Measurements from ENCODE around the gene MTCL3.
A peak's percentile ranks its signal among the peaks of the same experiment; 100 is the strongest.

Gene MTCL3

DNA sequence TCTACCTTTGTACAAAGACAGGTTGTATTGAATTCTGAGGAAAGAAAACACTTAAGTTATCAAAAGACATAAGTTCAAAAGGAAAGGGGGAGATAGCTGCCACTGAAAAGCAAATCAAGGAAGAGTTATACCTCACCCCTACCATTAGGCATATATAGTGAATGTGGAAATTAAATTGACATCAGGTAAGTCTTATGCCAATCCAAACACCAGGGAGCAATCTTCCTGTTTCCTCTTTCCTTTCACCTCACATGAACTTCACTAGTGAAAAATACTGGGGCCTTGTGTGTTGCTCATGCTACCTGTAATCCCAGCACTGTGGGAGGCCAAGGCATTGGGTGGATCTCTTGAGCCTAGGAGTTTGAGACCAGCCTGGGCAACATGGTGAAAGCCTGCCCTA, 47.0 kb upstream of the MTCL3 start:
- Histone ChIP-seq H3K9me3 (ENCODE audit: insufficient read depth, low read length, severe bottlenecking) (no peaks in the 10 kb centered on the region), H3K4me2 (ENCODE audit: insufficient read depth, low read length) (no peak overlapping the region), H3K36me3 (ENCODE audit: insufficient read depth, low read length) (no peaks in the 10 kb centered on the region), H3K9ac (ENCODE audit: low read depth, low read length) (no peak overlapping the region), H3K79me2 (ENCODE audit: insufficient read depth, low read length) (no peaks in the 10 kb centered on the region), H3K4me1 (ENCODE audit: insufficient read depth, low read length) (no peaks in the 10 kb centered on the region), H2AFZ (ENCODE audit: low read depth, low read length) (no peak overlapping the region), H3K27me3 (ENCODE audit: insufficient read depth, low read length, poor library complexity) (no peaks in the 10 kb centered on the region), H4K20me1 (ENCODE audit: insufficient read depth, low read length) (no peaks in the 10 kb centered on the region), H3K4me3 (ENCODE audit: low read depth in 1 of 2, low read length in 2 of 2) (no peak overlapping the region), H3K27ac (ENCODE audit: low read length) (no peak overlapping the region)
- no peak for ATAC-seq (ENCODE audit: insufficient read depth, low read depth)
- no peak for DNase-seq
- no peak for TF ChIP-seq EZH2 (IDR thresholded peaks at IDR 0.05; ENCODE audit: borderline replicate concordance, low read depth, low read length, severe bottlenecking)
- no peak for TF ChIP-seq CTCF (IDR thresholded peaks at IDR 0.05; ENCODE audit: borderline replicate concordance, extremely low read depth, low read length, poor library complexity, severe bottlenecking)

GRCh38 chr6:127564761-127565160, 45.6 kb upstream of the MTCL3 start:
- Histone ChIP-seq H2AFZ (ENCODE audit: low read depth, low read length) (no peak overlapping the region), H3K79me2 (ENCODE audit: insufficient read depth, low read length) (no peaks in the 10 kb centered on the region), H3K4me1 (ENCODE audit: insufficient read depth, low read length) (no peaks in the 10 kb centered on the region), H3K27ac (ENCODE audit: low read length) (no peak overlapping the region), H3K4me3 (ENCODE audit: low read depth in 1 of 2, low read length in 2 of 2) (no peak overlapping the region), H3K36me3 (ENCODE audit: insufficient read depth, low read length) (no peaks in the 10 kb centered on the region), H3K9me3 (ENCODE audit: insufficient read depth, low read length, severe bottlenecking) (no peaks in the 10 kb centered on the region), H3K27me3 (ENCODE audit: insufficient read depth, low read length, poor library complexity) (no peaks in the 10 kb centered on the region), H4K20me1 (ENCODE audit: insufficient read depth, low read length) (no peaks in the 10 kb centered on the region), H3K9ac (ENCODE audit: low read depth, low read length) (no peak overlapping the region), H3K4me2 (ENCODE audit: insufficient read depth, low read length) (no peak overlapping the region)
- no peak for TF ChIP-seq CTCF (IDR thresholded peaks at IDR 0.05; ENCODE audit: borderline replicate concordance, extremely low read depth, low read length, poor library complexity, severe bottlenecking)
- no peak for TF ChIP-seq EZH2 (IDR thresholded peaks at IDR 0.05; ENCODE audit: borderline replicate concordance, low read depth, low read length, severe bottlenecking)
- no peak for ATAC-seq (ENCODE audit: insufficient read depth, low read depth)
- DNase-seq = no peak

GRCh38 chr6:127561660-127562059, 42.5 kb upstream of the MTCL3 start:
- Histone ChIP-seq H3K4me1 (ENCODE audit: insufficient read depth, low read length) (no peaks in the 10 kb centered on the region), H4K20me1 (ENCODE audit: insufficient read depth, low read length) (no peaks in the 10 kb centered on the region), H3K27me3 (ENCODE audit: insufficient read depth, low read length, poor library complexity) (no peaks in the 10 kb centered on the region), H3K9me3 (ENCODE audit: insufficient read depth, low read length, severe bottlenecking) (no peaks in the 10 kb centered on the region), H3K4me3 (ENCODE audit: low read depth in 1 of 2, low read length in 2 of 2) (no peak overlapping the region), H3K79me2 (ENCODE audit: insufficient read depth, low read length) (no peaks in the 10 kb centered on the region), H3K4me2 (ENCODE audit: insufficient read depth, low read length) (no peak overlapping the region), H2AFZ (ENCODE audit: low read depth, low read length) (no peak overlapping the region), H3K27ac (ENCODE audit: low read length) (no peak overlapping the region), H3K9ac (ENCODE audit: low read depth, low read length) (no peak overlapping the region), H3K36me3 (ENCODE audit: insufficient read depth, low read length) (no peaks in the 10 kb centered on the region)
- no peak for DNase-seq
- ATAC-seq (ENCODE audit: insufficient read depth, low read depth) = no peak
- TF ChIP-seq EZH2 (IDR thresholded peaks at IDR 0.05; ENCODE audit: borderline replicate concordance, low read depth, low read length, severe bottlenecking) (no peak), CTCF (IDR thresholded peaks at IDR 0.05; ENCODE audit: borderline replicate concordance, extremely low read depth, low read length, poor library complexity, severe bottlenecking) (no peak)

GRCh38 chr6:127554435-127555006, 35.4 kb upstream of the MTCL3 start:
- ATAC-seq (ENCODE audit: insufficient read depth, low read depth) = no peak

More at GRCh38 chr6:127554435-127555006, 35.4 kb upstream of the MTCL3 start:
- Histone ChIP-seq H3K9ac (ENCODE audit: low read depth, low read length) (no peak overlapping the region), H2AFZ (ENCODE audit: low read depth, low read length) (no peak overlapping the region), H3K27me3 (ENCODE audit: insufficient read depth, low read length, poor library complexity) (no peaks in the 10 kb centered on the region), H4K20me1 (ENCODE audit: insufficient read depth, low read length) (no peaks in the 10 kb centered on the region), H3K79me2 (ENCODE audit: insufficient read depth, low read length) (no peaks in the 10 kb centered on the region), H3K4me3 (ENCODE audit: low read depth in 1 of 2, low read length in 2 of 2) (no peak overlapping the region), H3K9me3 (ENCODE audit: insufficient read depth, low read length, severe bottlenecking) (no peaks in the 10 kb centered on the region), H3K4me1 (ENCODE audit: insufficient read depth, low read length) (no peaks in the 10 kb centered on the region), H3K4me2 (ENCODE audit: insufficient read depth, low read length) (no peak overlapping the region), H3K27ac (ENCODE audit: low read length) (no peak overlapping the region), H3K36me3 (ENCODE audit: insufficient read depth, low read length) (no peaks in the 10 kb centered on the region)
- DNase-seq = peak; percentile 14
- TF ChIP-seq EZH2 (IDR thresholded peaks at IDR 0.05; ENCODE audit: borderline replicate concordance, low read depth, low read length, severe bottlenecking) (no peak), CTCF (IDR thresholded peaks at IDR 0.05; ENCODE audit: borderline replicate concordance, extremely low read depth, low read length, poor library complexity, severe bottlenecking) (peak; percentile 48)
